GM12878 (cell line): Measurements from ENCODE around the gene DDX46. TPM values are rescaled to one million over a fixed set of nuclear protein-coding genes. Genes with fewer than 3 reads are reported as not detected.
"Not testable (repeated sequence)": the region's sequence is repeated elsewhere in the genome, so short reads cannot be mapped to it uniquely, and the experiment has no call there.

Experiments used
- ATAC-seq: fragments of 200-7000 bp; cut with Tn5 transposase; 3 replicates; pipeline ENCODE4 v1.9.1; 2020; ENCODE audit warnings: mild to moderate bottlenecking, moderate library complexity
- BruUV-seq: library from RNA; stranded (reverse); fragments of 400-500 nt; replicated peaks from 2 replicates; lab custom pipeline; 2021; lab: Mats Ljungman, UMichigan
- CTCF ChIA-PET: fragments of 300-600 bp; sonication (Branson Sonifier 250); formaldehyde crosslinking; extraction: SDS; loops from one replicate; lab custom pipeline; 2021; ENCODE audit warnings: inconsistent platforms; lab: Yijun Ruan, JAX
- POLR2A ChIA-PET: fragments of 350-600 bp; formaldehyde crosslinking; extraction: SDS; loops from one replicate; lab custom pipeline; 2021; ENCODE audit warnings: inconsistent platforms; lab: Charles Lee
- RAD21 ChIA-PET: fragments of 300-600 bp; sonication (Branson Sonifier 250); formaldehyde crosslinking; loops from one replicate; lab custom pipeline; 2023; ENCODE audit warnings: antibody characterized with exemption; ENCODE audit not compliant: unreplicated experiment; lab: Charles Lee
- SMC1A ChIA-PET: fragments of 300-600 bp; sonication (Branson Sonifier 250); formaldehyde crosslinking; loops from one replicate; lab custom pipeline; 2023; ENCODE audit not compliant: unreplicated experiment, uncharacterized antibody; lab: Charles Lee
- DNase-seq: peaks from one replicate; pipeline ENCODE4 v3.0.0-alpha.2; 2011; ENCODE audit warnings: low read depth, low spot score
- FAIRE-seq: peaks from 3 replicates; lab custom pipeline; 2011; peaks lifted over from hg19 to GRCh38; lab: Jason Lieb, UNC
- H2AFZ ChIP-seq: 2 replicates; pipeline ENCODE4 v1.6.0; 2011; ENCODE audit warnings: low read depth, low read length, control low read depth; ENCODE audit not compliant: control insufficient read depth
- H3K27ac ChIP-seq: 2 replicates; pipeline ENCODE4 v1.5.1; 2011; ENCODE audit warnings: control low read depth; ENCODE audit not compliant: control insufficient read depth, insufficient read depth
- H3K27me3 ChIP-seq, 2 experiments: replicated peaks in 1 of 2; 2 replicates each; pipeline versions ENCODE4 v1.6.0 to v1.6.1; 2011; ENCODE audit warnings: low read length in 1 of 2; ENCODE audit not compliant: control insufficient read depth in 2 of 2, insufficient read depth in 2 of 2
- H3K36me3 ChIP-seq, 2 experiments: 2 replicates each; pipeline ENCODE4 v1.5.1; 2011; ENCODE audit warnings: low read length in 1 of 2; ENCODE audit not compliant: control insufficient read depth in 2 of 2, insufficient read depth in 2 of 2
- H3K4me1 ChIP-seq: 2 replicates; pipeline ENCODE4 v1.6.1; 2011; ENCODE audit warnings: mild to moderate bottlenecking, low read length, moderate library complexity, mixed read lengths; ENCODE audit not compliant: control insufficient read depth, insufficient read depth
- H3K4me2 ChIP-seq: 2 replicates; pipeline ENCODE4 v1.6.0; 2011; ENCODE audit warnings: control low read depth; ENCODE audit not compliant: control insufficient read depth, insufficient read depth
- H3K4me3 ChIP-seq: fragments of 200-600 bp; sonication (generic); 2 replicates; pipeline ENCODE4 v1.5.1; 2016
- H3K79me2 ChIP-seq: 2 replicates; pipeline ENCODE4 v1.6.0; 2011; ENCODE audit warnings: low read length; ENCODE audit not compliant: control insufficient read depth, insufficient read depth
- H3K9ac ChIP-seq: 2 replicates; pipeline ENCODE4 v1.8.0; 2011; ENCODE audit warnings: low read length, control low read depth, mixed read lengths; ENCODE audit not compliant: control insufficient read depth, insufficient read depth
- H3K9me3 ChIP-seq: replicated peaks from 3 replicates; pipeline ENCODE4 v1.5.1; 2011; ENCODE audit warnings: mild to moderate bottlenecking, low read length; ENCODE audit not compliant: control insufficient read depth, insufficient read depth
- H4K20me1 ChIP-seq: 2 replicates; pipeline ENCODE4 v1.6.0; 2011; ENCODE audit not compliant: control insufficient read depth, insufficient read depth
- CBFB ChIP-seq: IDR thresholded peaks from 2 replicates; pipeline ENCODE4 v1.6.1; 2016; ENCODE audit warnings: antibody characterized with exemption, low read depth
- CHD1 ChIP-seq: IDR thresholded peaks from 2 replicates; pipeline ENCODE4 v1.6.1; 2012; ENCODE audit warnings: low read depth, low read length, improper control_type of control experiment
- NBN ChIP-seq: fragments of 450-650 bp; IDR thresholded peaks from 2 replicates; pipeline ENCODE4 v1.6.1; 2016
- RAD21 ChIP-seq: IDR thresholded peaks from 2 replicates; pipeline ENCODE4 v1.6.1; 2011; ENCODE audit warnings: mild to moderate bottlenecking, low read depth, low read length, moderate library complexity; ENCODE audit not compliant: insufficient read depth
- RUNX3 ChIP-seq: IDR thresholded peaks from 2 replicates; pipeline ENCODE4 v1.6.1; 2012; ENCODE audit warnings: low read length, inconsistent platforms
- SMARCA5 ChIP-seq: fragments of 450-650 bp; IDR thresholded peaks from 2 replicates; pipeline ENCODE4 v1.6.1; 2017; ENCODE audit warnings: mild to moderate bottlenecking
- SMC3 ChIP-seq: IDR thresholded peaks from 2 replicates; pipeline ENCODE4 v1.6.1; 2011; ENCODE audit warnings: low read length, improper control_type of control experiment, borderline replicate concordance
- TBL1XR1 ChIP-seq: IDR thresholded peaks from 2 replicates; pipeline ENCODE4 v1.6.1; 2012; ENCODE audit warnings: low read depth, low read length, improper control_type of control experiment
- ZNF384 ChIP-seq: IDR thresholded peaks from 2 replicates; pipeline ENCODE4 v1.6.1; 2012; ENCODE audit warnings: low read depth, mild to moderate bottlenecking, low read length, improper control_type of control experiment, borderline replicate concordance
- WGBS: methylation state at CpG from one replicate; pipeline ENCODE4 v1.1.6; 2016; ENCODE audit warnings: low lambda C conversion rate; ENCODE audit not compliant: insufficient replicate concordance, insufficient coverage; ENCODE audit errors: missing lambda C conversion rate; 5-methylcytosine and 5-hydroxymethylcytosine counted together
- in situ Hi-C: fragments of 300-500 bp; cut with MboI; formaldehyde crosslinking; loops from 9 replicates; pipeline ENCODE4 v1.14.3; 2018; ENCODE audit warnings: mixed read lengths
- intact Hi-C: fragments of 100-400 bp; cut with micrococcal nuclease; formaldehyde crosslinking; loops from one replicate; pipeline ENCODE4 v1.14.2; 2022; ENCODE audit not compliant: unreplicated experiment
- polyA plus RNA-seq, 11 experiments: library from polyadenylated mRNA; depleted of rRNA in 4 of 11; unstranded in 6 of 11; stranded (reverse) in 5 of 11; fragments of >200 nt; fragmentation: Nextera tagmentation in 4 of 11; fragmentation: Illumina TruSeq in 1 of 11; extraction: Ambion mirVana in 4 of 11; extraction: Trizol in 1 of 11; gene quantifications; 1 replicate in 1 of 11; 2 replicates in 10 of 11; pipeline versions ENCODE4 v1.2.1 to v1.2.3, GENCODE V29; 2011 to 2016; ENCODE audit warnings: inconsistent platforms in 2 of 11, missing spikeins in 2 of 11, low read depth in 1 of 11
- total RNA-seq, 4 experiments: library from RNA; depleted of rRNA in 3 of 4; stranded (reverse); fragments of >200 nt in 3 of 4; fragmentation: Illumina TruSeq in 1 of 4; extraction: Trizol in 1 of 4; gene quantifications; 2 replicates each; pipeline versions ENCODE4 v1.2.1 to v1.2.3, GENCODE V29; 2013 to 2021
- TF ChIP-seq, protein P1 (sequence below): fragments of 450-650 bp; IDR thresholded peaks from 2 replicates; pipeline ENCODE4 v1.6.1; 2018; ENCODE audit warnings: mild to moderate bottlenecking, low read depth, moderate library complexity; ENCODE audit not compliant: partially characterized antibody

The DDX46 gene
- total and polyA plus RNA-seq, 10 of the 15 experiments (the other 5 are each of a cell fraction or from before 2014, with no cell fraction given), result 23.0 to 77.1 (median 42.2) TPM

DNA sequence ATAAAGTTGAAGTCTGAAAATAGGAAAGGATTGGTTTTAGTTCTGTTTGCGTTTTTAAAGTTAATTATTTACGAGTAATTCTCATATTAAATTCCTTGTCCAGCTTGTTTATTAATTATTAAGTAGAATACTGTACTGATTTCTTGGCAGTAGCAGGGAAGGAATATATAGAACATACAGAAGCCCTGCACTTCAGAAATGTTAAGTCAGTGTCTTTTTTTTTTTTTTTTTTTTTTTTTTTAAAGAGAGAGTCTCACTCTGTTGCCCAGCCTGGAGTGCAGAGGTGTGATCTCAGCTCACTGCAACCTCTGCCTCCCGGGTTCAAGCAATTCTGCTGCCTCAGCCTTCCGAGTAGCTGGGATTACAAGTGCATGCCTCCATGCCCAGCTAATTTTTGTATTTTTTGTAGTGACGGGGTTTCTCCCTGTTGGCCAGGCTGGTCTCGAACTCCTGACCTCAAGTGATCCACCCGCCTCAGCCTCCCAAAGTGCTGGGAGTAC lies 90.9 kb downstream of the DDX46 start:
- RAD21 ChIA-PET, H3K4me3 ChIP-seq, H3K27ac ChIP-seq, H3K36me3 ChIP-seq, intact Hi-C loops, H2AFZ ChIP-seq, FAIRE-seq, BruUV-seq, H3K9me3 ChIP-seq, H3K27me3 ChIP-seq, DNase-seq, ATAC-seq, H3K9ac ChIP-seq, H4K20me1 ChIP-seq, in situ Hi-C loops: not testable (repeated sequence)
- WGBS, result 98% methylated on average over 6 of the region's 7 CpGs
- peaks cover 10% of the 10 kb centered on the region for H3K4me1 ChIP-seq
- ChIA-PET SMC1A (interaction anchor here (0.9 to 1.7 kb wide), 7 partner anchors 8 to 111 kb away, joined by 3 to 4 read pairs (median 3); partner anchors contain the start of gene CAMLG), POLR2A (interaction anchor here (0.6 to 1.1 kb wide), 3 partner anchors 55 to 113 kb away, joined by 3 to 4 read pairs (median 4); partner anchors contain the start of gene PCBD2), CTCF (interaction anchor here (0.9 to 1.5 kb wide), 7 partner anchors 9 to 111 kb away, joined by 3 to 6 read pairs (median 3); partner anchors contain the start of gene CAMLG)
- peaks cover 45% of the 10 kb centered on the region for H3K79me2 ChIP-seq
- H3K4me2 ChIP-seq, result peak overlapping the region; percentile 33; the same call in 1 of the 2 replicates
- TF ChIP-seq ZNF384, result peak; percentile 31; the same call in 1 of the 2 replicates

DNA sequence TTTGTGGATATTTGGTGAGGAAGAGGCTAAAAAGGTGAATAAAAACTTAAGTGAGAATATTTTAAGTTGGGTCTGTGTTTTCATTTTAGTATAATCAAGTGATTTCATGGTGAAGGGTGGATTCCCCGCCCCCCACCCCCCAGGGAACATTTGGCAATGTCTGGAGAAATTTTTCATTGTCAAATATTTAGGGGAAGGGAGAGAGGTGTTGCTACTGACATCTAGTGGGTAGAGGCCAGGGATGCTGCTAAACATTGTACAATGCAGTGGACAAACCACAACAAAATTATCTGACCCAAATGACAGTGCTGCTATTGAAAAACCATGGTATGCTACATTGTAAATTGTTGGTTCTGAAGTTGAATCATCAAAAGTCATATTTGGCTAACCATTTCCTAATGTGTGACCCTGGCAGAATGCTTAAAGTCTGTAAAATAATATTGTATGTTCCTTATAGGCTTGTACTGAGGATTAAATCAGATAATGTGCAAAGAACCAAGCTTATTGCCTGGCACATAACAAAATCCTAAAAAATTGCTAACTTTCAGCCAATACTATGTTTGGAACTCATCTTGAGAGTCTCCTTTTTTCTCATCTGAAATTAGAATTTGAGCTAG lies 92.8 kb downstream of the DDX46 start:
- ChIA-PET RAD21 (interaction anchor here (0.7 to 1.8 kb wide), 5 partner anchors 22 to 113 kb away, joined by 3 to 5 read pairs (median 3); partner anchors contain the start of genes CAMLG and PCBD2), SMC1A (interaction anchor here (0.7 to 1.3 kb wide), 7 partner anchors 8 to 246 kb away, joined by 3 to 6 read pairs (median 3); partner anchors contain the start of gene CAMLG), POLR2A (interaction anchor here (0.6 kb wide), 1 partner anchor 36 kb away, joined by 3 read pairs; no protein-coding TSS in a partner anchor), CTCF (interaction anchor here (0.6 to 2.5 kb wide), 11 partner anchors 11 to 547 kb away, joined by 3 to 24 read pairs (median 4); partner anchors contain the start of genes PCBD2 and TXNDC15)
- Histone ChIP-seq H3K4me1 (peaks cover 3% of the 10 kb centered on the region), H3K27ac (no peak overlapping the region), H3K36me3 (peaks cover 2 to 16% of the 10 kb centered on the region in 2 experiments), H3K9me3 (no peaks in the 10 kb centered on the region), H3K79me2 (peaks cover 42% of the 10 kb centered on the region), H3K4me3 (no peak overlapping the region), H4K20me1 (no peaks in the 10 kb centered on the region; the same call in 1 of the 2 replicates), H3K4me2 (peak overlapping the region; percentile 9; the same call in 1 of the 2 replicates), H3K9ac (no peak overlapping the region), H2AFZ (no peak overlapping the region), H3K27me3 (no peaks in the 10 kb centered on the region)
- DNase-seq, result no peak
- in situ Hi-C loops, result no loop called here
- FAIRE-seq, result peak; percentile 35
- intact Hi-C loops, result no loop called here
- BruUV-seq, result no TSS peak
- 0% methylated on average over 1 of the region's 1 CpG for WGBS
- peak; percentile 71 for ATAC-seq
- peak; percentile 60 for TF ChIP-seq RUNX3
- TF ChIP-seq TBL1XR1, result no peak
- TF ChIP-seq NBN, result no peak
- TF ChIP-seq, protein P1, sequence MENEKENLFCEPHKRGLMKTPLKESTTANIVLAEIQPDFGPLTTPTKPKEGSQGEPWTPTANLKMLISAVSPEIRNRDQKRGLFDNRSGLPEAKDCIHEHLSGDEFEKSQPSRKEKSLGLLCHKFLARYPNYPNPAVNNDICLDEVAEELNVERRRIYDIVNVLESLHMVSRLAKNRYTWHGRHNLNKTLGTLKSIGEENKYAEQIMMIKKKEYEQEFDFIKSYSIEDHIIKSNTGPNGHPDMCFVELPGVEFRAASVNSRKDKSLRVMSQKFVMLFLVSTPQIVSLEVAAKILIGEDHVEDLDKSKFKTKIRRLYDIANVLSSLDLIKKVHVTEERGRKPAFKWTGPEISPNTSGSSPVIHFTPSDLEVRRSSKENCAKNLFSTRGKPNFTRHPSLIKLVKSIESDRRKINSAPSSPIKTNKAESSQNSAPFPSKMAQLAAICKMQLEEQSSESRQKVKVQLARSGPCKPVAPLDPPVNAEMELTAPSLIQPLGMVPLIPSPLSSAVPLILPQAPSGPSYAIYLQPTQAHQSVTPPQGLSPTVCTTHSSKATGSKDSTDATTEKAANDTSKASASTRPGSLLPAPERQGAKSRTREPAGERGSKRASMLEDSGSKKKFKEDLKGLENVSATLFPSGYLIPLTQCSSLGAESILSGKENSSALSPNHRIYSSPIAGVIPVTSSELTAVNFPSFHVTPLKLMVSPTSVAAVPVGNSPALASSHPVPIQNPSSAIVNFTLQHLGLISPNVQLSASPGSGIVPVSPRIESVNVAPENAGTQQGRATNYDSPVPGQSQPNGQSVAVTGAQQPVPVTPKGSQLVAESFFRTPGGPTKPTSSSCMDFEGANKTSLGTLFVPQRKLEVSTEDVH, result peak; percentile 19
- TF ChIP-seq RAD21, result peak; percentile 43
- peak; percentile 36; the same call in 1 of the 2 replicates for TF ChIP-seq CBFB
- no peak for TF ChIP-seq CHD1
- 0 out of 2 replicates have a peak, but pooled peaks have one; percentile 27 for TF ChIP-seq SMARCA5
- peak; percentile 30; the same call in 1 of the 2 replicates for TF ChIP-seq SMC3
